Sigmoid colon (tissue), 3 donors: ENCODE measurements around the gene TSPAN5.

Source experiments
- CTCF ChIP-seq, 4 experiments: fragments of 450-650 bp in 3 of 4; fragments of 200-600 bp in 1 of 4; IDR thresholded peaks; one replicate each; pipeline ENCODE4 v1.5.1; 2016 to 2019; ENCODE audit warnings: antibody characterized with exemption in 4 of 4, mild to moderate bottlenecking in 3 of 4, moderate library complexity in 2 of 4
- POLR2A ChIP-seq, 2 donors: fragments of 450-650 bp; IDR thresholded peaks; one replicate each; pipeline ENCODE4 v1.6.1; 2016; ENCODE audit warnings: antibody characterized with exemption in 2 of 2, mild to moderate bottlenecking in 2 of 2, moderate library complexity in 2 of 2

GRCh38 chr4:98673978-98674377 lies 15.6 kb upstream of the TSPAN5 start:
- no peak for TF ChIP-seq POLR2A (IDR thresholded peaks at IDR 0.05)
- TF ChIP-seq CTCF (IDR thresholded peaks at IDR 0.05): no peak
